ENCODE results near the gene CARS1.

Gene CARS1

DNA sequence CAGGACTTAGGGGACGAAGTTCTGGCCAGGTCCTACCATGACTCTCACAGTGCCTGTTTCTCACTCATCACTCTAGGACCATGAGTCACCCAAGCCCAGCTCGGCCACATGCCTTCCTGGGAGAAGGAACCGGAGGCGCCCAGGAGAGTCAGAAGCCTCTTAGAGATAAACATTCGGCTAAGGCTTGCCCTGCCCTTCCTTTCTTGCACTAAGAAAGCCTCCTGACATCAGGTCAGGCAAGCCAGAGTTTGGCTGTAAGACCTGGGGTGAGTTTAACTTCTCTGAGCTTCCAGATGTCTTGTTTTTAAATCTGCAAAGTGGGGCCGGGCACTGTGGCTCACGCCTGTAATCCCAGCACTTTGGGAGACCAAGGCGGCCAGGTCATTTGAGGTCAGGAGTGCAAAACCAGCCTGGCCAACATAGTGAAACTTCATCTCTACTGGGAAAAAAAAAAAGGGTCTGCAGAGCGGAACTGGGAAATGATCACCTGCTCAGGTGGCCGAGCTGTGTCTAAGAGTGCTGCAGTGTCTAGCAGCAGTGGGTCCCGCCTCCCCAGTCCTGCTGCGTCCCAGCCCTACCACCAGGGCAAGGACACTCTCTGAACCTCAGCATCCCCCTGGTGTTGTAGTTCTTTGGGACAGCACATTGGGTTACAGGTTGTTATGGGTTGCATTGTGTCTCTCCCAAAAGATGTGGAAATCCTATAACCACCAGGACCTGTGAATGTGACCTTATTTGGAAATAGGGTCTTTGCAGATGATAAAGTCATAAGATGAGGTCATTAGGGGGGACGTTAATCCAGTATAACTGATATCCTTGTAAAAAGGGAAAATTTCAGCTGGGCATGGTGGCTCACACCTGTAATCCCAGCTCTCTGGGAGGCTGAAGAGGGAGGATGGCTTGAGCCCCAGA is 1.8 kb upstream of the CARS1 start:
- no peak for DNase-seq

GRCh38 chr11:3056296-3057068 is 741 bp downstream of the CARS1 start:
- DNase-seq: no peak

DNA sequence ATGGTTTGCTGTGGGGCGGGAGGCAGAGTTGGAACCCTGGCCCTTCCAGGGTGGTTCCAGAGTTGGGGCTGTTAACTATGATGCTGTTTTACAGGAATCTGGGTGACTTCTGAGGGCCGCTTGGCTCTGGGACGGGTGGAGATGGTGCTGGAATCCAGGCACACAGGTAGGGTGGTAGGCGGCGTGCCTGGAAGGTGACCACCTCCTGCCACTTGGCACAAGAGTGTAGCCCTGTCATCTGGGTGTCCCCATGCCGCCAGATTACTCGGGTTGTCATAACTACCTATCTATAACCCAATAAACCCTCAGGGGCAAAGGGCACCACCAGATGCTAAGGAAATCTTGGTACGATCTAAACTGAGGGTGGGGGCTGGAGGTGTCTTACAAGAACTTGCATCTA is 1.3 kb downstream of the CARS1 start:
- DNase-seq: no peak

GRCh38 chr11:3052567-3052966 is 4.7 kb downstream of the CARS1 start:
- no peak for DNase-seq

GRCh38 chr11:3052109-3052479 is 5.1 kb downstream of the CARS1 start:
- no peak for DNase-seq

- DNase-seq: no peak
Measured at GRCh38 chr11:3051196-3052108, 5.8 kb downstream of the CARS1 start.

DNA sequence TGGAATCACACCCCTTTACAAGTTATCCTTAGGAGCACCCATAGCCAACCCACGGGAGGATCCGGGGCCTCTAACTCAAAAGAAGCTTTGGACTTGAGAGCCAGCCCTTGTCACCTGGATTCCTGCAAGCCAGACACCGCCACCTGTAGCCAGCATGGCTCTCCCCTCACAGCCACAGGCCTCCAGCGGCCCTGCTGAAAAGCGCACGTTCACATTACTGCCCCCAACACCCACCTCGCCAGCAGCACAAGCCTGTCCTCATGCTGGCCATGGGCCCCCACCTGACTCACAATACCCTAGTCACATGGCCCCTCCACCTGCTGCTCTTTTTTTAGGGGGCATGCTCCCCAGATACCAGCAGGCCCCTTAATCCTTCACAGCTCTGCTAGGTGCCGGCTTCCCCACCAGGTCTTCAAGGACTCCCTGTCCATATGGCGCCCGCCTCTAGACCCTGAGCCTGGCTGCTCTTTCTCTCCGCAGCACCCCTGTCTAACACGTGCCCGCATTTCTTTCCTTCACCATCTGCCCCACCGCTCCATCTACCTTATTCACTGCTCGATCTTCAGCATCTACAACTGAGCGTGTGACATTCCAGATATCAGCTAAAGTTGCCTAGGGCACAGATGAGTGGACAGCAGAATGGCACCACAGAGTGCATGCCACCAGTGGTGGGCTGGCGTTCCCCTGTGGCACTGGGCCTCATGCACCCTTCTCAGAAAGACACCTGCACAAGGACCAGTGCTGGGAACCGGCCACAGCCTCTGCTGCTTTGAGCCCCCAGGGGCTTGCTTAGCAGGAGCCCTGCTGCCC is 6.6 kb downstream of the CARS1 start:
- no peak for DNase-seq

- DNase-seq: no peak
Measured at GRCh38 chr11:3049430-3050243, 7.6 kb downstream of the CARS1 start.

DNA sequence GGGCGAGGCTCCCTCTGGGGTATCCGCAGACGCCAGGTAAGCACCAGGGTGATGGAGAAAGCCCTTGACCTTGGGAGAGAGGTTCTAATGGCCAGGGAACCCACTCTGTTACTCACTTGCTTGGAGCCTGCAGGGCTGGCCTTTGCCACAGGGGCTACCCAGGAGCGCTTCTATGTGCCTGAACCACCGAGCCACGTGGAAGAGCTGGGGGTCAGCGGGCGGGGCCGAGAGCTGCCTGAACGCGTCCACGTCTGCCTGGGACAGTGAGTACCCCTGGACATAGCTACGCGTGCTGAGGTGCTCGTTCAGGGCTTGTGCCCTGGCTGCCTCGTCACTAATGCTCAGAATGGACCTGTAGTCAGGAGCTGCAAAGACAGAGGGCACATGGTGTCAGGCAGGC is 9.6 kb downstream of the CARS1 start:
- DNase-seq: no peak

DNA sequence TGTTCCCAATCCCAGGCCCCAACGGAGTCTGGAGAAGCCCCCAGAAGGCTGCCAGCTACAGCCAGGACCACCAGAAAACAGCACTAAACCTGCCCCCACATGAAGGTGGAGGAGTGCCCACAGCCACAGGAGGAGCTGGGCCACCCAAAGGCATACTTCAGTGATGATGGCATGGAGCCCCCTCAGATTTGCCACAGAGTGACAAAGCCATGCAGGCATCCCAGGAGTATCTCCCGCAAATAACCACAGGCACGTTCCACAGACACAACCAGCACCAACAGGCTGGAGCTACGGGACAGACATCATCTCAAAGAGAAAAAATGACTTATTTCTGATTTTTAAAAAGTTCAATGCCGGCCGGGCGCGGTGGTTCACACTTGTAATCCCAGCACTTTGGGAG is 10.6 kb downstream of the CARS1 start:
- no peak for DNase-seq

DNA sequence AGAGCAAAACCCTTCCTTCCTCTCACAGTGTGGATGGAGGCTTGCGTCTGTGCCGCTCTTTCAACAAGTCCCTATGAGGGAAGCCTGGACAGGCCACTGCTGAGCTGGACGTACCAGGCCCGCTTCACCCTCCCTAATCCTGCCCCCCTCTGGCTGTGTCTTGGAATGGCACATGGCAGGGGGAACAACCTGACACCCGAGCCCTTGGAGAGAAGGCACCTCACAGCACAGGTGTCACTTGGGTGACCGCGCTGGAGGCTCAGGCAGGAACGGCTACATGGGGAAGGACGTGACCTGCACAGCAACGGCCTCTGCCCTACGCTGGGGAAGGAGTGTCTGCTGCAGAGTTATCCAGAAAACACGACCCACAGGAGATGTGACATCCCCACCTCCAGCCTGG is 11.0 kb downstream of the CARS1 start:
- no peak for DNase-seq

DNA sequence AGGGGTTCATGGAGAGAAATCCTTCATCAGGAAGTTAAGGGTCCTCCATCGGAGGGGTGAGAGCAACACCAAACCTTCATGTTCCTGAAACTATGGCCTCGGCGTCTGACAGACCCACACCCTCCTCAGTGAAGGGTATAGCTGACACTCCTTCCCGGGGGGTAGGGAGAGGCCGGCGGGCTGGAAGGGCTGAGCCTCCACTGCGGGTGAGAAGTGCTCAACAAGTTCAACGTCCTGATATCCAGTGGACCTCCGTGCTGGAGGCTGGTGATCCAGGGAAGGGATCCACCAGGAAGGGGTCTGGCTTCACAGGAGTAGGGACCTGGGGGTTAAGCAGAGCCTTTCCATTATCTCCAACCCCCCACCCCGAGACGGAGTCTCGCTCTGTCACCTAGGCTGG is 12.3 kb downstream of the CARS1 start:
- DNase-seq: no peak

GRCh38 chr11:3044004-3044403 is 13.2 kb downstream of the CARS1 start:
- DNase-seq: no peak

DNA sequence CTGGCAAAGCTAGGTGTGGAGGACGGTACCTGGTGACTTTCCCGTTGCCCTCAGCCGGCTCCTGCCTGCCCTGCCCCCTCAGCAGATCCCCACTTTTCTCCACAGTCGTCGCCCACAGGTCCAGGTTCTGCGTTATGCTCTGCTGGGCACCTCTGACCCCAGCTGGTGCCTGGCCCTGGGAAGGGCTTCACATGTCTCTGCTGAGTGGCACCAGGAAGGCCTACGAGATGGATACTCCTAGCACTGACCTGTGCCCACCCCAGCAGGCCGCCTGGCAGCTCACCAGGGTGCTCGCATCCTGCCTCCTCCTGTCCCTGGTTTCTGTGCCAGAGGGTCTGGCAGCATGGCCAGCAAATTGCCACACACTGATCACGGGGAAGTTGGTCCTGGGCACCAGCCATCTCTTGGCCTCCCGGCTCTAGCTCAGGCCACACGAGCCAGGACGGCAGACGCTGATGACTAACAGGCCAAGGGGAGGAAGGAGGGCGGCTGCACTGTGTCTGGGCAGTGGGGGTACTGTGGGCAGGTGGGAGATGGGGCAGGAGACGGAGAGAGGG is 13.8 kb downstream of the CARS1 start:
- DNase-seq: no peak

- no peak for DNase-seq
Measured at GRCh38 chr11:3042496-3043314, 14.5 kb downstream of the CARS1 start.

DNA sequence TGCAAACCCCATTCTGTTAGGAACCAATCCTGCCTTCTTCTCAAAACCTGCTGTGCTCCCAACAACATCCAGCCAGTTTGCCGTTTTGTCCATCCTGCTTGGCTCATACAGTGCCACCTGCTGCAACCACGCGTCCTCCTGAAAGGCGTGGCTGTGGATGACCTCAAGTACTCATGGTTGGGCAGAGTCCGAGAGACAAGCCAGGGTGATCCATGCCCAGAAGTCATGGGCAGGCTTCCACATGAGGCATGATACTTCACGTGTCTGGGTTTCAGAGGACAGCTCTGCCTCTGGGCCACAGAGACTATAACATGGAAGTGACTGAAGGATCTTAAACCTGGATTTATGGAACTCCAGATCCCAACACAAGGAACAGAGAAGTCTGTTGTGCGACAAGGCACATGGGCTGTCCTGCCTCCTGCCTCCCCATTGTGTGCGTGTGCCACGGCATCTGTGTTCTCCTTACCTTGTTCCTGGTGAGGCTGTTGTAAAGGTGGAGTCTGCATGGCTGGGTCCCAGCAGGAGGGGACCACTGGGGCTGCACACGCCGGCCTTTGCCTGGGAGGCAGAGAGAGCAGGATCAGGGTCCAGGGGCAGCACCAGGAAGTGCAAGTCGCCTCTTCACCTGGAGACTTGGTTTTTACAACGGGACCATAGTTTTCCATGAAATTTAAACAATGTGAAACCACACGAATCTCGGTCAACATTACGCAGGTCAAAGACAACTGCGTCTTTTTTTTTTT is 15.4 kb downstream of the CARS1 start:
- no peak for DNase-seq

- no peak for DNase-seq
Measured at GRCh38 chr11:3040881-3041280, 16.3 kb downstream of the CARS1 start.

- DNase-seq: no peak
Measured at GRCh38 chr11:3037945-3038271, 19.3 kb downstream of the CARS1 start.
